NCI-H1930 (cell line): Measurements from ENCODE around the gene CHAC1.

ENCODE experiments used
- DNase-seq, 2 experiments: peaks; one replicate each; lab custom pipeline; 2025; lab: John Stamatoyannopoulos, UW

The CHAC1 gene

DNA sequence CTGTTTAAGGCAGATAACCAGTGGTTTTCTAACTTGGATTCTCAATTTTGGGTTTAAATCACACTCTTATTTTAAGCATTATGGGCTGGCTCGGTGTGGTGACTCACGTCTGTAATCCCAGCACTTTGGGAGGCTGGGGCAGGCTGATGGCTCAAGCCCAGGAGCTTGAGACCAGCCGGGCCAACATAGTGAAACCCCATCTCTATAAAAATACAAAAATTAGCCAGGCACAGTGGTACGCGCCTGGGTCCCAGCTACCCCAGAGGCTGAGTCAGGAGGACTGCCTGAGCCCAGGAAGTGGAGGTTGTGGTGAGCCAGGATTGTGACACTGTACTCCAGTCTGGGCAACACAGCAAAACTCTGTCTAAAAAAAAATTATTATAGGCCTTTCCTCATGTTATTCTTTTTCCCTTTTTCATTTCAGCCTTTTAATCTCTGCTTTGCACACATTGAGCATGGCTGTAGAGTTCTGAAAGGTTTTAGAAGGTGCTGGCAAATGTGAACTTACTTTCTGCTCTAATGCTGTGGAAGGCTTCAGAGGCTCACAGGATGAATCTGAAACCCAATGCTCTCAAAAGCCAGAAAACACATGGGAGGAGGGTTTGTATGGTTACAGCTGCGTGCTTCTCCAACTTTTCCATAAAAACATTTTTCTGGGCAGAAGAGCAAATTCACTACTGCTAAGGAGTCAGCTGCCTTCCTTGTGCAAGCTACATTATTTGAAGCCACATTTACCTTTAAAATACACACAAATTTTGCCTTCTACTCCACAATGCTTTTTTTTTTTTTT lies 32.5 kb downstream of the CHAC1 start:
- DNase-seq: no peak

DNA sequence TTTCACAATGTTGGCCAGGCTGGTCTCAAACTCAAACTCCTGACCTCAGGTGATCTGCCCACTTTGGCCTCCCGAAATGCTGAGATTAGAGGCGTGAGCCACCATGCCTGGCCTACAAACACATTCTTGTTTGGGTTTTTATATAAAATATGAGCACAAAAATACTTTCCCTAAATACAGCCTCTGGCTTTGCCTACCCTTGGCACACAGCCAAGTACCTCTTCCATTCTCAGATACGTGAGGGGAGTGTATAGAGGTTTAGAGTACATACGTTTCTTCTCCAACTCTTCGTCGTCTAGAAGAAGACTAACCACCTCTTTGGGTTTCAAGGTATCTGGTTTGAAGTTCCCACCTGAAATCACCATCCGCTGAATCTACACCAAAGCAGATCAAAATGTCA lies 33.5 kb downstream of the CHAC1 start:
- no peak for DNase-seq

GRCh38 chr15:40988156-40988555 lies 34.9 kb downstream of the CHAC1 start:
- DNase-seq: no peak

- no peak for DNase-seq
Observed at GRCh38 chr15:40990080-40990479, 36.8 kb downstream of the CHAC1 start.

GRCh38 chr15:40990789-40991188 lies 37.5 kb downstream of the CHAC1 start:
- DNase-seq: no peak

GRCh38 chr15:40991355-40991754 lies 38.1 kb downstream of the CHAC1 start:
- no peak for DNase-seq

- DNase-seq: no peak
Observed at GRCh38 chr15:40992241-40992741, 39.0 kb downstream of the CHAC1 start.

DNA sequence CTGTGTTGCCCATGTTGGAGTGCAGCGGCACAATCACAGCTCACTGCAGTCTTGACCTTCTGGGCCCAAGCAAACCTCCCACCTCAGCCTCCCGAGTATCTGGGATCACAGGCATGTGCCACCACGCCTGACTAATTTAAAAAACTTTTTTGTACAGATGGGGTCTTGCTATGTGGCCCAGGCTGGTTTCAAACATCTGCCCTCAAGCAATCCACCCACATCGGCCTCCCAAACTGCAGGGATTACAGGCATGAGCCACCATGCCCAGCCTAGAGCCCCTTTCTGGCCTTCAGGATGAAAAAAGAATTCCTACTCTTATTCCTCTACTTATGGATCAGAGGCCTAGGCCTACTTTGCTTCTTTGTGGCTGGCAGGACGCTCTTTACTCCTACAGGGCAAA lies 39.6 kb downstream of the CHAC1 start:
- DNase-seq: no peak

DNA sequence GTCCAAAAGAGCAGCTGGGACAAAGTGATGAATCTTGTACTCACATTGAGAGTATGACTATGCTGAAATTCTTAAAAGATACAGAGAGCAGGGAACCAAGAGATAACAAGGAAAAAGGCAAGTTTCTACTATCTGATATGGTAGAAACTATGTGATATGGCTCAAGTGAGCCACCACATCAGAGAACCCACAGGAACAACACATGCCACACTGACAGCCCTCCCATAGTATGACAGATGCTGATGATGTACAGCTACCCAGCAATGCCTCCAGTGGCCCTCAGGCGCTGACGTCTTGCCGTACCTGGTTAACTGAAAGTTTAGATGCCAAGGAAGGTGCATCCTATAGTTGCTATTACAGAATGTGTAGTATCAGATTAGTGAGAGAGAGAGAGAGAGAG lies 42.4 kb downstream of the CHAC1 start:
- DNase-seq: no peak

DNA sequence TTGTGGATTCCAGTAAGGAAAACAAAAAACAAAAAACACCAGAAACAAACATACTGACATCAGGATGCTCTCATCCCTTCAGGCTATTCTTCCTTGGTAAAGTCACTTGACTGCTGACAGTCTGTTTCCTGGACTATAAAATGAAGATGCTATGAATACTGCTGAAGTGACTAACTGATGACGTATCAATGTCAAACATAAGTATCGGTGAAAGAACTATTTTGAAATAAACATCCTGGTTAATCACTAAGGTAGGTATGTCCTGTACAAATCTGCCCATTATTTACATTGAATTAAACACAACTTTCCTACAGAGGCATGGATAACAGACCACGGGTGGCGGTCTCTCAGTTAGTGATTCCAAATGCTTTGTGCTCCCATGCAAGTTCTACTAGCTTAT lies 45.9 kb downstream of the CHAC1 start:
- DNase-seq: no peak

GRCh38 chr15:41001524-41002214 lies 48.4 kb downstream of the CHAC1 start:
- no peak for DNase-seq

DNA sequence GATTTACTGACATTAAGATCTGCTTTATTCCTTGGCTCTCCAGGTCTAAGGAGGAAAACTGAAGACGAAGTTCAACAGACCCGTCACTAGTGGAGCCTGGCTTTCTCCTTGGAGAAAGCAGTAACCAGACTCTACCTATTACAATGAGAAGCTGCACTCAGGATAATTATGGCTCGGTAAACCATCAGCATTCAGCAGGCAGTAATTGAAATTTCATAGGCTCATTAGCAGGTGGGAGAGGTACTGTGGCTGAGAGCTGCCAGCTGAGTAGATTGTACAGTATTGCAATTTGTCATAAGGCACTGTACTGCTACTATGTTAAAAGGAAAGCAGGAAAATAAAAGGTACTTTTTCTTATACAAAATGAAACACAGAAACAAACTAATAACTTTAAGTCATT lies 51.2 kb downstream of the CHAC1 start:
- no peak for DNase-seq
